Kidney tubule cell (primary cell): ENCODE results near the gene ZNF408.
A peak's percentile ranks its signal among the peaks of the same experiment; 100 is the strongest.
"Not testable (repeated sequence)": the region's sequence is repeated elsewhere in the genome, so short reads cannot be mapped to it uniquely, and the experiment has no call there.

Source experiments
- DNase-seq: peaks from one replicate; pipeline ENCODE4 v3.0.0-alpha.2; 2018; ENCODE audit warnings: low spot score

Gene ZNF408

GRCh38 chr11:46697723-46698122 lies 3.1 kb upstream of the ZNF408 start:
- DNase-seq, result no peak

- no peak for DNase-seq
Measured at GRCh38 chr11:46698597-46698996, 2.2 kb upstream of the ZNF408 start.

DNA sequence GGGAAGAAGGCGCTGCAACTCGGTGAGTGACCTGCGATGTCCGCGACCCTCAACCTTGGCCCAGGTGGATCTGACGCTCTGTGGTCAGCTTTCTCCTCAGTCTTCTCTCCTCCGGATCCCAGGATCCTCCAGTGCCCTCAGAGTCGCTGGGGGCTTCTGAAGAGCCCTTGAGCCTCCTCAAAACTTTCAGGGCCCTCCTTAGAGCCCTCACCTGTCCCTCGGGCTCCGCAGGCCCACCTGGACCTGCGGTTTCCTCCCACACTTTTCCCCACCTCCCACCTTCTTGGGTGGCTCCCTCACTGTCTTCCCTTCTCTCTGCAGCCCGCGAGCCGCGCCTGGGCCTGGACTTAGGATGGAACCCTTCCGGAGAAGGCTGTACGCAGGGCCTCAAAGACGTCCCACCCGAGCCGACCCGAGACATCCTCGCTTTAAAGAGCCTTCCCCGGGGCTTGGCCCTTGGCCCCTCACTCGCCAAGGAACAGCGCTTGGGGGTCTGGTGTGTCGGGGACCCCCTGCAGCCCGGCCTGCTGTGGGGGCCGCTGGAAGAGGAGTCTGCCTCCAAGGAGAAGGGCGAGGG lies 335 bp downstream of the ZNF408 start:
- DNase-seq, result no peak

DNA sequence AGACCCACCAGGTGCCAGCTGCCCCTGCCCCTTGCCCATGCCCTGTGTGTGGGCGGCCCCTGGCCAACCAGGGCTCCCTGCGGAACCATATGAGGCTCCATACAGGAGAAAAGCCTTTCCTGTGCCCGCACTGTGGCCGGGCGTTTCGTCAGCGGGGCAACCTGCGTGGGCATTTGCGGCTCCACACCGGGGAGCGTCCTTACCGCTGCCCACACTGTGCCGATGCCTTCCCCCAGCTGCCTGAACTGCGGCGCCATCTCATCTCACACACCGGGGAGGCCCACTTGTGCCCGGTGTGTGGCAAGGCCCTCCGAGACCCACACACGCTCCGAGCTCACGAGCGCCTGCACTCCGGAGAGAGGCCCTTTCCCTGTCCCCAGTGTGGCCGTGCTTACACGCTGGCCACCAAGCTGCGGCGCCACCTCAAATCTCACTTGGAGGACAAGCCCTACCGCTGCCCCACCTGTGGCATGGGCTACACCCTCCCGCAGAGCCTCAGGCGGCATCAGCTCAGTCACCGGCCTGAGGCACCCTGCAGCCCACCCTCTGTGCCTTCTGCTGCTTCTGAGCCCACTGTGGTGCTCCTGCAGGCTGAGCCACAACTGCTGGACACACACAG lies 4.3 kb downstream of the ZNF408 start:
- DNase-seq, result no peak

GRCh38 chr11:46706886-46707285 lies 6.1 kb downstream of the ZNF408 start:
- no peak for DNase-seq

DNA sequence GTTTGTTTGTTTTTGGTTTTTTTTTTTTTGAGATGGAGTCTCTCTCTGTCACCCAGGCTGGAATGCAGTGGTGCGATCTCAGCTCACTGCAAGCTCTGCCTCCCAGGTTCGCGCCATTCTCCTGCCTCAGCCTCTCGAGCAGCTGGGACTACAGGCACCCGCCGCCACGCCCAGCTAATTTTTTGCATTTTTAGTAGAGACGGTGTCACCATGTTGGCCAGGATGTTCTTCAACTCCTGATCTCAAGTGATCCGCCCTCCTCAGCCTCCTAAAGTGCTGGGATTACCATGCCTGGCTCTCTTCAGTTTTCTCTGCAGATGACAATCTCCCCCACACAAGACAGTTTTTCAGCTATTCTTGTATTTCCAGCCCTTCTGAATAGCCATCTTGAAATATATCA lies 8.5 kb downstream of the ZNF408 start:
- not testable (repeated sequence) for DNase-seq

- peak; percentile 75 for DNase-seq
Measured at GRCh38 chr11:46710821-46711269, 10.0 kb downstream of the ZNF408 start.

DNA sequence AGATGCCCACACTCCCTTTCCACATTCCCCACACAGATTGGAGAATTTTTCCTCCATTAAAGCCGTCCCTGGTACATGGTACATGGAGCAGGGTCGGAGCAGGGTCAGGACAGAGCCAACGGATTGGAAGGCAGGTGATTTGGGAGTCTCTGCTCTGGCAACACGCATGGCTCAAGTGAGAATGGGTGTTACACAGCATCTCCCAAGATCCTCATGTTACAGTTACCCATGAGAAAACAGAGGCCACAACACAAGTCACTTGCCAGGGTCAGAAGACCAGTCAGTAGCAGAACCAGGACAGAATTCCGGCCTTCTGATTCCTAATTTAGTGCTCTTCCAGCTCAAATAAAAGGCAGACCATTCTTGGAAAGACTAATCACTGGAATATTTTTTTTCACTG lies 10.5 kb downstream of the ZNF408 start:
- no peak for DNase-seq

- peak; percentile 16 for DNase-seq
Measured at GRCh38 chr11:46712874-46713576, 12.2 kb downstream of the ZNF408 start.

- not testable (repeated sequence) for DNase-seq
Measured at GRCh38 chr11:46717825-46718154, 17.0 kb downstream of the ZNF408 start.

GRCh38 chr11:46718155-46719019 lies 17.6 kb downstream of the ZNF408 start:
- DNase-seq, result no peak

- DNase-seq, result peak; percentile 32
Measured at GRCh38 chr11:46719048-46719542, 18.3 kb downstream of the ZNF408 start, which contains the start of gene F2. F2 (plus strand) TSS chr11:46719213; CDS start chr11:46719236, 23 bp downstream.

- DNase-seq, result no peak
Measured at GRCh38 chr11:46719543-46720218, 18.9 kb downstream of the ZNF408 start.

DNA sequence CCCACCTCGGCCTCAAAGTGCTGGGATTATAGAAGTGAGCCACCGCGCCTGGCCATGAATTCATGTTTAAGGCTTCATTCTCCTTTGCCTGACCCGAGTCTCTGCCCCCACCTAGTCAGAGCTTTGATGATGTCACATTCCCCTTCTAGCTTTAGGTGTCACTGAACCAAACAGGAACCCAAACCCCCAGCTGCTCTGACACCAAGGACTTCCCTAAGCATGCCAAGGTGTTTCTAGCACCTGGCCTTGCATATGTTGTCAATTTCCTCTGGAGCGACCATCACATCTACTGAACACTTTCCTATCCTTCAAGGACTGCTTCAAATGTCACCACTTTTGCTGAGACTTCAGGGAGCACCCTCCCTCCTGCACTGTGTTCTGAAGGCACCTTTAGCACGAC lies 20.5 kb downstream of the ZNF408 start:
- DNase-seq, result no peak

DNA sequence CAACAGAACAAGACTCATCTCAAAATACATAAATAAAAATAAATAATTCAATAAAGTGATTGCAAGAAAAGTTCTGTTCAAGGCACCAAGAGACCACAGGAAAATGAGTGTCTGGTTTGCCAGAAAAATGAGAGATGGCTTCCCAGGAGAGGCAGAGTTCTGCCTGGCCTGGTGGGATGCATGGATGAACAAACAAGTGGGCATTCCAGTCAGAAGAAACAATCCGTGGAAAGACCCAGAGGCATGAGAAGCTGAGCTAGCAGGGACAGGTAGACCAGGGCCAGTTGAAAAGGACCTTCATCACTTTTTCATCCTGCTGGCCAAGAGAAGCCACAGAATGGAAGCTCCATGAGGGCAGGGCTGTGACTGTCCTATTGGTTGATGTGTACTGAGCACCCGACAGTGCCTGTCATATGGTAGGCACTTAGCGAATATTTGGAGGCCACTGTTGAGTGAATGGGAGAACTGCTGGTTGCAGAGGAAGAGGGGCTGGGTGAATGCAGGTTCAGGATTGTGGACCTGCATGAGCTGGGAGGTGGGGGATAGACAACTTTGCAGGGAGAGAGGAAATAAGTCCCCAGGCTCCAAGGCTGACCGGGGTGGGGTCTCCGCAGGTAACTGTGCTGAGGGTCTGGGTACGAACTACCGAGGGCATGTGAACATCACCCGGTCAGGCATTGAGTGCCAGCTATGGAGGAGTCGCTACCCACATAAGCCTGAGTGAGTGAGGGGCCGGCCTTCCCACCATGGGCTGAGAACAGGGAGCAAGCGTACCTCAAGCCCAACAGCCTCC lies 21.9 kb downstream of the ZNF408 start:
- DNase-seq, result no peak

- no peak for DNase-seq
Measured at GRCh38 chr11:46723359-46723680, 22.5 kb downstream of the ZNF408 start.

- no peak for DNase-seq
Measured at GRCh38 chr11:46724088-46724487, 23.3 kb downstream of the ZNF408 start.

DNA sequence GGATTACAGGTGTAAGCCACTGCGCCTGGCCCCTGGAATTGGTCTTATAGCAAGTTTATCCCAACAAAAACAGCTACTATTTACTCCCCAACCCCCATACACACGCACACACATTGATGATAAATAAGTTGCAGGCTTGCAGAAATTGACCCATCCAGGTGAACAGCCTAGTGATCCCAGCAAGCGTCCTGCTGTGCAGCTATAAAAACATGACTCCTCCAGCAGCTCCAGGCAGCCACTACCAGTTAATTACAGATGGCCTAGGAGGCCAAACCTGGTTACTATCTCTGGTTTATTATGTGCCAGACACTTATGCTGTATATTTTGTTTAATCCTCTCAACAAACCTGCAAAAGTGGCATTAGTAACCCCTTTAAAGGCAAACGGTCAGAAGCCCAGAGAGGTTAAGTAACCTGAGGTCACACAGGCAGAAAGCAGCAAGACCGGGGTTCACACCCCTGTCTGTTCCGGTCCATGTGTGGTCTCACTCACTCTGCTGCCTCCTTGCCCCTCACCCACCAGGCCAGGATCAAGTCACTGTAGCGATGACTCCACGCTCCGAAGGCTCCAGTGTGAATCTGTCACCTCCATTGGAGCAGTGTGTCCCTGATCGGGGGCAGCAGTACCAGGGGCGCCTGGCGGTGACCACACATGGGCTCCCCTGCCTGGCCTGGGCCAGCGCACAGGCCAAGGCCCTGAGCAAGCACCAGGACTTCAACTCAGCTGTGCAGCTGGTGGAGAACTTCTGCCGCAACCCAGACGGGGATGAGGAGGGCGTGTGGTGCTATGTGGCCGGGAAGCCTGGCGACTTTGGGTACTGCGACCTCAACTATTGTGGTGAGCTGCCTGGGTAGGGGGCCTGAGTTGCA lies 24.7 kb downstream of the ZNF408 start:
- no peak for DNase-seq

DNA sequence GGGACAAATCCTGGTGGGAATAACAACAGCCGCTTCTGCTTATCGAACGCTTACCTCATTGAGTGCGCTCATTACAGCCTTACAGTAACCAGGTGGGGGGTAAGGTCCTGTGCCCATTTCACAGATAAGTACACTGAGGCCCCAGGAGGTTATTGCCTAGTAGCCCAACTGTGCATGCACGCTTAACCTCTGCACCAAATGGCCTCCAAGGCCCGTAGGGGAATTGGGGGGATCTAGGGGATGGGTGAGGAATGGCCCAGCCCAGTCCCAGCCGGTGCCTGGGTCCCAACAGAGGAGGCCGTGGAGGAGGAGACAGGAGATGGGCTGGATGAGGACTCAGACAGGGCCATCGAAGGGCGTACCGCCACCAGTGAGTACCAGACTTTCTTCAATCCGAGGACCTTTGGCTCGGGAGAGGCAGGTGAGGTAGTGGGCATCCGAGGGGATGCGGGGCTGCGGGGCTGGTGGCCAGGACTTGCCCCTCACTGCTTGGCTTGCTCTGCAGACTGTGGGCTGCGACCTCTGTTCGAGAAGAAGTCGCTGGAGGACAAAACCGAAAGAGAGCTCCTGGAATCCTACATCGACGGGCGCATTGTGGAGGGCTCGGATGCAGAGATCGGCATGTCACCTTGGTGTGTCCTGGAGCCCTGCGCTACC lies 25.5 kb downstream of the ZNF408 start:
- no peak for DNase-seq
